GM19238 (cell line): ENCODE data around the gene PRPH2.
A peak's percentile ranks its signal among the peaks of the same experiment; 100 is the strongest.
"Not testable (repeated sequence)": the region's sequence is repeated elsewhere in the genome, so short reads cannot be mapped to it uniquely, and the experiment has no call there.

Experiments used
- DNase-seq: peaks from one replicate; pipeline ENCODE4 v3.0.0; 2011; ENCODE audit warnings: low spot score; ENCODE audit not compliant: insufficient read length

PRPH2 gene

DNA sequence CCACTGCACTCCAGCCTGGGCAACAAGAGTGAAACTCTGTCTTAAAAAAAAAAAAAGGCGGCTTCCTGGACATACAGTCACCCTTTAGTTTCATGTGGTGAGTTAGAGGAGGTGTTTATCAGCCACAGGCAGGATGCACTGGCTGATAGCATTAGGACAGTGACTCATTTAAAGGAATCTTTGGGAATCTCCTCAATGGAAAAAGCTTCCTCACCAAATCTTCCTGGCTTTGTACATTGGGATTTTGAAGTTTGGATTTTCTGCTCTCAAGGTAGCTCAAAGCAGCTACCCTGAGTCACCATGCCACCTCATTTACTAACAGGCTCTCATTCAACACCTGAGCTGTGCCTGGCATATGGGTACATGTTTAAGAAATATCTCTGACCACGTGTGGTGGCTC is 20.2 kb downstream of the PRPH2 start:
- no peak for DNase-seq

DNA sequence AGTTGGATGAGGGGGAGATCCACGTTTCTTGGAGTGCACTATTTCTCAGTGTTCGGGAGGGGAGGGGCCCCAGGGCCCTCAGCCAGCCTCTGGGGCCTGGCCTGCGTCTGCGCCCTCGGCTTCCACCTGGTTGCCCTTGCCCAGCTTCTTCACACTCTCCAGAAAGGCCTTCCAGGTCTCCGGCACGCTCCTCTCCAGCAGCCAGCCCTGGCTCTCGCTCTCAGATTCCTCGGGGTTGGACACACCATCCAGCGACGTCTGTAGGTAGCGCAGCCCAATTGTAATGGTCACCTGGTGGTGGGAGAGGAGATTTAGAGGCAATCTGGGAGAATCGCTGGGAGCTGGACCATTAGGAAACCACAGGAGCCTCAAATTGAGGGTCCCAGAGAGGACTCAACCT is 24.2 kb downstream of the PRPH2 start:
- DNase-seq = no peak

DNA sequence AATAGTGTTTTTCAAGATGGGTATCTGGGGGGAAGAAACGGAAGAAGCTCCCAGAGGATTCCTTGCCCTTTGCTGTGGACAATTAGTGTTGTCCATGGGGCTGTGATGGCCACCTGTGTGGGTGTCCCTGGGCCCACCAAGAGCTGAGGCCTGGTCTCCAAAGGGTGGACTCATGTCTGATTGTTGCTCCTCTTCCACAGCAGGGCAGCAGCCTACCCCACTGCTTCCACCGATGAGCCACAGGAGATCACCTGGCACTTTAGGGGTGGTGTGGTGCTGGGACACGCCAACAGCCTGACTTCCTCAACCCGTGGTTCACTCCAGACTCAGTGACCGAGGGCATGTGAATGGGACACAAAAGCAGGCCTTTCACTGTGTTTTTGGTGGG is 25.1 kb downstream of the PRPH2 start:
- DNase-seq = no peak

DNA sequence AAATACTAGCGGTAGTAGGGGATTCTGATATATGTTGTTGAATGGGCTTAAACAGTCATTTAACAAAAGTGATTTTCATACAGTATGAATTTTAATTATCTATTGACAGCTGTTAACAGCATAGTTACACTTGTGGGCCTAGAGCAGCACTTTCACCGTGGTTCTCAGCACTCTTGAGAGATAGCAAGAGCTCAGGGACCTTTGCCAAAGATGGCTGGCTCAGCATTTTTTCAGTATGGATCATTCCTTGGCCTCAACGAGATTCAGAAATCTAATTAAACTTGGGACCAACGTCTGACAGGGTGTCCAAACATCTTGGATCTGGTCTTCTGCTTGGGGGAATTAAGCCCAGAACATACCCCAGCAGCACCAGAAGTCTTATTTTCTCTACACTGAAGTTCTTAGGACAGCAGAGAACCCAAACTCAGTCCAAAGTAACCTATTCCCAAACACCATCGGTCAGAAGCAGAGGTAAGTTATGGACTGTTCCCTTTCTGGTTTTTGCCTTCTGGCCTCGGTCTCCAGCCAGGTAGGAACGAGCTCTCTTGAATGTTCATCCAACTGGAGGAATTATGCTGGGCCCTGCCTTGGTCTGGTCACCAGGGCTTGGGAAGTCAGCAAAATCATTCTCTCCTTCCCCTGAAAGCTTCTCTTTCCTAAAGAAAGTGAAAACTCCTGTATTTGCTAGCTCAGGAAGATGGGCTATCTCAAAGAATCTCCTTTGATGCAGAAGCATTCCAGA is 25.7 kb downstream of the PRPH2 start:
- DNase-seq = no peak

DNA sequence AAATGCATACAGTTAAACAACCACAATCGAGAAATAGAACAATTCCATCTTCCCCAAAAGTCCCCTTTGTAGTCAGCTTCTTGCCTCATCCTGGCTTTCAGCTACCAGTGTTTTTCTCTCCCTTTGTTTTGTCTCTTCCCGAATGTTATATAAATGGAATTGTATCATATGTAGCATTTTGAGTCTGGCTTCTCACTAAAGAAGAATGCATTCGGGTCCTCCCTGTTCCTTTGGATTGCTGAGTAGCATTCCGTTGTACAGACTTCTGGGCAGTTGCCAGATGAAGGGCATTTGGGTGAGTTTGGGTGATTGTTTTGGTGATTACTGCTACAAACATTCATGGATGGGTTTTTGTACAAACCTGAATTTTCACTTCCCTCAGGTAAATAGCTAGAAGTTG is 27.8 kb downstream of the PRPH2 start:
- no peak for DNase-seq

DNA sequence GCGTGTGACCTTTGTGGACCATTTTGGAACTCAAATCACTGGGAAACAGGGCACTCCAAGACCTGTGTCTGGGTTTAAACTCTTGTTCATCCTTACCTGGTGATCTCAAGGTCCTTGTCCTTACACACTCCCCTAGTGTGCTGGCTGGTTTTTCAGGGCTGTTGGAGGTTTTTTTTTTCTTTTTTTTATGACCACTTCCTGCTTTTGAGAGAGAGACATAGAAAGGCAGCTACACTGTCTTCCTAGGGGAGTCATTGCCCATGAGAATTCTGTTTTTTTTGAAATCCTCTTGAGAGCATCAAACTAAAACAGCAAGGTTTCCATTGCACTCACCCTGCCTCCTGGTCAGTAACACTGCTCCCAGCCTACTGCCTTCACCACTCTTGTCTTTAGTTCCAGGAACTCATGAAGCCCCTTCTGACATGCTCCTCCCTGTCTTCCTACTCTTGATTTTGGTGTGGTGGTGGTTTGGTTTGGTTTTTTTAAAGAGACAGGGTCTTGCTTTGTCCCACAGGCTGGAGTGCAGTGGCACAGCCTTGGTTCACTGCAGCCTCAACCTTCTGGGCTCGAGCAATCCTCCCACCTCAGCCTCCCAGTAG is 28.6 kb downstream of the PRPH2 start:
- DNase-seq = no peak

DNA sequence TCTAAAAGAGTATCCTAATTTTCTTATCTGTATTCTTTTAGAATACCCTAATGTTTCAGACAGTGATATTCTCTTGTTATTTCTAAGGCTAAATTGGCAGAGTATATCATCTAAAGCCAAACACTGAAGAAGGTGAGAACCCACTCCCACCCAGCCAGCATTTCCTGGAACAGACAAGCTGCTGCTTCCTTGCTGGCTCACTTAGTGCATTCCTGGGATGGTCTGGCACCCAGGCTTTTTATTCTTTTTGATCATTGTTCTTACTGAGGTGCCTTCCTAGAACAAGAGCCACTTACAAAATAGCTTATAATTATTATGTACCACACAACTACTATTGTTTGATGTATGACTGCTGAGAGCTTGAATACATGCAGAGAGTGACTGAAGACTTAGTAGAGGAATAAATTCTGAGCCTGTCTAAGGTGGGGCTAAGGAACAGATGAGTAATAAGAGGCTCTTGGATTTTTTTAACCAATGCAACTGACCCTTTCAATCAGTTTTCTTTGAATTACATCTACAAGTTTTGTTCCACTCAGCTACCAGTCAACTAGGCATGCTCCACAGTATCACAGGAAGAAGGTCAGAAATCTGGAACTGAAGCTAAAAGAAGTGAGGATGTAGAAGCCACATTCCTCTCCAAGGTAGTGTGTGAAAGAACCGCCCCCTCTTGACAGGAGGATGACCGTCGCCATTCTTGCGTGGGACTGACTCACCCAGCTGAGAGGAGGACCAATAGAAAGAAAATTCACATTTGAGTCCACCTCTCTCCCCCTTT is 30.1 kb downstream of the PRPH2 start:
- DNase-seq = no peak

DNA sequence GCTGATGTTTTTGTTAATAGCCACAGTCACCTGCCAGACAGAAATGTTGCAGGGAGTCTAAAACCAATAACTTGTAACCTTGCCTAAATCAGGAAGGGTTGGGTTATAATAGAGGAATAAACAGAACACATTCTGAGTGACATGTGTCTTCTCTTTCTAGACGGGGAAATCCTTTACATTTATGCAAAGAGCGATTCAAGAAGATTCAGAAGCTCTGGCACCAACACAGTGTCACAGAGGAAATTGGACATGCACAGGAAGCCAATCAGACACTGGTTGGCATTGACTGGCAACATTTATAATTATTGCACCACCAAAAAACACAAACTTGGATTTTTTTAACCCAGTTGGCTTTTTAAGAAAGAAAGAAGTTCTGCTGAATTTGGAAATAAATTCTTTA is 31.5 kb downstream of the PRPH2 start:
- DNase-seq = no peak

DNA sequence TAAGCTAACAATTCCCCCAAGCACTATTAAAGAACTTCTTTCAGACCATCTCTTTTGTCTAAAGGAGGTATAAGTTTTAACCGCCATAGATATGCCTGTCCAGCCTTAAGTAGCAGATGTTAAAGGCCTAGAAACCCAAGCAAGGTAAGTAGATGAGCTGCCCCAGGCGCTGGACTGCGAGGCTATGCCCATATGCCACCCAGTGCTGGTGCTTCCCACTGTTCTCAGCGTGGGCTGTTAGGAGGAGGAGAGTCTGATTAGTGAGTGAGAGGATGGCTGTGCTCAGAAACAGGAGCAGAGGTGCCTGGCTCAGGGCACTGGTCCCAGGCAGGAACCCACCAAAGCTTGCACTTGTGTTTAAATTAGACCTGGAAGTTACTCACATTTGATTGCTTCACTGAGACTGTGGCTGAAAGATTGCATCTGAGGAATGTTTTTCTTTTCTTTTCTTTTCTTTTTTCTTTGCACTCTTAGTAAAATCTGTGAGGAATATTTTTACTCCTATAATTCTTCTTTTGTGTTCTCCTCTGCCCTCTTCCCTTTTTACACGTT is 32.2 kb downstream of the PRPH2 start:
- no peak for DNase-seq

DNA sequence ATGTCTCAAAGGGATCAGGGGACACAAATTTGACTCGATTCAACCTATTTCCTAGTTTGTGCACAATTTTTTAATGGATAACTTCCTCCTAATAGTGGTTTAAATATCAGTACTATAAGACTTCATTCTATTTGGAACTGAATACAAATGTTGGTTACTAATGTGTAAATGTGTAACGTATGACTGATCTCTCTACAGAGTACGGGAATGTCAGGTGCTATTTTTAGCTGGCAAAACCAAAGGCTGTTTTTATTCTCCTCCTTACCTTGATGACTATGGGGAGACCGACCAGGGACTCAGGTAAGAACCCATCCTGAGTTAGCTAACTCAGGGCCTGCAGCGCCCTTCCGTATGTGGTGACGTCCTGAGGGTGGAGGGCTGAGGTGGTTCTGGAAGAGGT is 33.0 kb downstream of the PRPH2 start:
- no peak for DNase-seq

DNA sequence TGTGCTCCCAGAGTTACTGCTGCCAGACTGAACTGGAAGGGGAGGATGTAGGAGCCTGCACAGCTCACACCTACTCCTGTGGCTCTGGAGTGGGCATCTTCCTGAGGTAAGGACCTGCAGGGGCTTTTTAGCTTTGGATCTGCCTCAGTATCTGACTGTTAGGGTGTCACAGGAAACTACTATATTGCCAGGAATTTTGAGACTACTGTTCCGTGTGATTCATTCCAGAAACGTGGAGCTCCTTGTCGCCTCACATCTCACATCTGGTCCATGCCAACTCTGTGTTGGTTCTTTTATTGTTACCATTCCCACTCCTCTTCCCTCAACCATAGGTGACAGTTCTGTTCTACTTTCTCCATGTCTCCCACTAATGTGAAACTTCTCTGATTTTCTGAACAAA is 34.1 kb downstream of the PRPH2 start:
- DNase-seq = no peak

DNA sequence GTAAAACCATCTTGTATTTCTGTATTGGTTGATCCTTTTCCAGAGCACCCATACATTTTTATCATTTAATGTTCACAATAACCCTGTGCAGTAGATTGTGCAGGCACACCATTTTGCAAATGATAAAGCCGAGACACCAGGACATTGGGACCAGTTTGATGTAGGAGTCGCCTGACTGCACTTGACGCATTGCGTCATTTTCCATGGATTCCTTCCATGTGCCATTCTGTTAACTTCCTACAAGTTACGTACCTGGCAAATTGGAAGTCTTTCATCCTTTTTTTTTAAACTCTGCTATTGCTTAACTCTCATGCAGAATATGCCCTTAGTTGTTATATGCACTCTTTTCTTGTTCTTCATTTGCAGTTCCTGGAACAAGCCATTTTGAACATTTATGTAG is 43.0 kb downstream of the PRPH2 start:
- no peak for DNase-seq

DNA sequence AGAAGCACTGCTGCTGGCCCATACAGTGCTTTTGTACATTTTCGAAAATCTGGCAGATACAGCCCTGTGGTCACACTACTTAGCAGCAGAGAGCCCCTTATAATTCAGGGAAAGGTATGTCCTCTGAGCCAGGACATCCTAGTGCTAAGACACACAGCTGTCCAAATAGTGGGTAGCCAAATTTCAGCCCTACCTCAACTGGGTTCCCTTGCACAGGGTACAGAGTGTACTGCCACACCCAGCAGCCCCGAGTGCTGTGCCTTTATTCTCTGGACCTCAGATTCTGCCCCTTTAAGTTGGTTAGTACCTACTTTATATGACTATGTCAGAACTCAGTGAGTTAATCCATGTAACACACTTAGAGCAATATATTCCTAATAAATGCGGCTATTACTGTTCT is 47.6 kb downstream of the PRPH2 start:
- no peak for DNase-seq

DNA sequence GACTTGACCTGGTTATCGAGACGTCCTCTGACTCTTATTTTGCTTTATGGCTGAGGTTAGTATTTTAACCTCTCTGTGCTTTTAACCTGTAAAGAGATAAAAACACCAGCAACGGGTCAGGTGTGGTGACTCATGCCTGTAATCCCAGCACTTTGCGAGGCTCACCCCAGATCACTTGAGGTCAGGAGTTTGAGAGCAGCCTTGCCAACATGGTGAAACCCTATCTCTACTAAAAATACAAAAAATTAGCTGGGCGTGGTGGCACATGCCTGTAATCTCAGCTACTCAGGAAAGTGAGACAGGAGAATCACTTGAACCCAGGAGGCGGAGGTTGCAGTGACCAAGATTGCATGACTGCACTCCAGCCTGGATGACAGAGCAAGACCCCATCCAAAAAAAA is 48.0 kb downstream of the PRPH2 start:
- DNase-seq = not testable (repeated sequence)

DNA sequence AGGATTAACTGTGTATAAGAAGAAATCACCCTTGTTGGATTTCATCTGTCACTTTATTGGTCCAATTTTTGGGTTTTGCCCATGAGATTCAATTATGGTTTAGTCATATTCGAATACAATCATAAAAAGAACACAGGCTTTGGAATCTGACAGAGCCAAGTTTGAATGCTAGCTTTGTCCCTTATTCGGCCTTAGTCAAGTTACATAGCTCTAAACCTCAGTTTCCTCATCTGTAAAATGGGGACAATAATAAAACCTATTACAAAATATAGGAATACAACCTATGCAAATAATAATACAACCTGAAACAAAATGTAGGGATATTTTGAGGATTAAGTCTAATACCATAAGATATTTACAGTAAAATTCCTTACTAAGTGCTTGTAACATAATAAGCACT is 57.7 kb downstream of the PRPH2 start:
- no peak for DNase-seq

DNA sequence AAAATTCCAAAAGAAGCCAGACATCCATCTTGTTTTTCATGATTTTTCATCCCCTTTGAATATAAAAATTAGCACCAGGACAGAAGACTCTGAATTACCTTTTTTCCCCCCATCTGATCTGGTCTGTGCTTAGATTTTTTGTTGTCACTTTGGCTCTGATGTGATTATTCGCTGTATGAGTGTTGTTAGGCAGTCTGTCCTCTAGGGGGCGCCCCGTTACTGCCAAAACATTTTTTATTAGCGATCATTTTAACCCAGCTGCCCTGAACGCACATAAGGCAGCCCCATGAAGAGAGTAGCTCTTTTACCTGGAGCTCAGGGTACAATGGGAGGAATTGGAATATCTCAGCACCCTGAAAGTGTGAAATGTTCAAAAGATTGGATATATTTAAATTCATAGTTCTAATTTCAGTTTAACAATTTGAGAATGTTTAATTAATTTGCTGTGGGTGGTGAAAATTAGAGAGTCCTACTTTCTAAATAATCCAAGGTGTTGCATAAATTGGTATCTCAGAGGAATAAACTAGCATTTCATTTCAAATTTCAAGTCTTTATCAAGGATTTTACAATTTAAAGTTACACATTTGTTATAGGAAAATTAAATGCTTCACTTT is 60.8 kb downstream of the PRPH2 start:
- peak; percentile 13 for DNase-seq

DNA sequence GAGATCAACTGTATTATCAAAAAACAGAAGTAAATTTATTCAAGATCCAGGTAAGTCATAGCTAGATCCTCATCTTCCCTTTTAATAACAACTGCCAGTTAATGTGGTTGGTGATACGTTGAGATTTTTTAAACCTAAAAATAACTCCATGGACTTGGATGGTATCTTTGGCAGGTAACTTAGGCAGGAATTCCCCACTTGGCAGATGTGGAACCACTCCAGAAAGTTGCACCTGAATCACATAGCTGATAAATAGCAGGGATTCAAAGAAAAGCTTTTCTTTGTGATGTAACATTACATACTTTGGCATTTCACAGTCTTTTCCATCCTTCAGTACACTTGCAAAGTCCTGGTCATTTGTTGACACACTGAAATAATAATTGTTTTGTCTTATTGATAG is 62.6 kb downstream of the PRPH2 start:
- DNase-seq = no peak

DNA sequence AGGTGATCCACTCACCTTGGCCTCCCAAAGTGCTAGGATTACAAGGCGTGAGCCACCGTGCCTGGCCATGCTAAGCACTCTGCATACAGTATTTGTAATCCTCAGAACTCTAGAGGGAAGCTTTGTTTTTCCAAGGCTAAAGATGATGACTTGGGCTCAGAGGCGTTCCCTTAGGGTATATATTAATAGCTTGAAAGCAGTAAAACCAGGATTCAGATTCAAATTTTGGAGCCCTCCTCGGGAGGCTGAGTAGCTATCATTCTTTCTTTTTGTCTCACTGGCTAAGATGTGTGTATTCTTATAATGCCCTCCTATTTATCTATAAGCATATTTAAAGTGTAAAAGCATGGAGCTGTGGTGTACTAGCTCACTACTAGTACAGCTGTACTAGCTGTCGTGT is 68.5 kb downstream of the PRPH2 start:
- DNase-seq = no peak

DNA sequence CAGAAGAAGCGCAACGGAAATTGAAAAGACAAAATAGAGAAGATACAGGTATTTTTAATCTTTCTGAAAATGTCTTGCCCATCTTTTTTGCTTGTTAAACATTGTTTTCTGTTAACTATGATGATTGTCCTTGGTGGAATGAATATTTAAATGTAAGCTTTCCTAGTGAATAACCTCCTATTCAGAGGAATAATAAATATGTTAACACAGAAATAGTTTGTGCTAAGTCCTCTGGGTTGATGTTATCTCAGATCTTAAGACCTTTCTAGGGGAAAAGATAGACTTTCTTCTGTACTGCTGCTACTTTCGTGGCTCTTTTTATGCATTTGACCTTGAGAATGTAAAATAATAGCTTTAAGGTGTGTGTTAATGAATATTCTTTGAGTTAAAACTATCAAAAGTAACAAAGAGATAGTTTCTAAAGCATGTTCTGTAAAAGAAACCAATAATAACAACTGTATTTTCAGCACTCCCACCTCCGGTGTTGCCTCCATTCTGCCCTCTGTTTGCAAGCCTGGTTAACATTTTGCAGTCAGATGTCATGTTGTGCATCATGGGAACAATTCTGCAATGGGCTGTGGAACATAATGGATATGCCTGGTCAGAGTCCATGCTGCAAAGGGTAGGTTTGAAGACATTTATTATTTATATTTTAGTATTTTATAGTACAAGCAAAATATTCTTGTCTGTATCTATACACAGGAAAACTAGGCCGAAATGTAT is 70.2 kb downstream of the PRPH2 start:
- DNase-seq = no peak
